DOHH2 (cell line): ENCODE measurements around the gene DCAF5.

Experiments
- EZH2phosphoT487 ChIP-seq: fragments of 200-600 bp; sonication (generic); IDR thresholded peaks from 2 replicates; pipeline ENCODE4 v1.6.1; 2017; ENCODE audit warnings: borderline replicate concordance, mild to moderate bottlenecking, antibody characterized with exemption, low read length, moderate library complexity, mixed read lengths
- TF ChIP-seq, protein P1 (sequence below): fragments of 200-600 bp; sonication (generic); IDR thresholded peaks from one replicate; pipeline ENCODE4 v1.5.1; 2014; ENCODE audit warnings: antibody characterized with exemption, mild to moderate bottlenecking, low read depth, low read length; ENCODE audit not compliant: poor library complexity, severe bottlenecking

DNA sequence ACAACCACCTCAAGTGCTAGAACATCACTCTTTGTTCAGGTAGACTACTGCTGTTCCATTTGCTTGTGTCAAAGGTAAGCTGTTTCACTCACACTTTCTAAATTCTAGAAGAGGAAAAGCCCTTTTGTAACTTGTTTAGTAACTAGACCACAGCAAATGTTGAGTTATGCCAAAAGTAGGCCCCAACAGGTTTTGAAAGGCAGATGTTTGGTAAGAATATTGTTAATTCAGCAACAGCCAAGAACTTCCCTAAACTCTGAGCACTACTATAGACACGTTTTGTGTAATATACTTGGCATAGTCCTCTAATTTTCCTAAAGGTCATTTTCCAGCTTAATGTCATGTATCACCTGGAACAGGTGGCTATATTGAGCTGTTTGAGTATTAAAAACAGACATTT lies 79.0 kb downstream of the DCAF5 start:
- TF ChIP-seq, protein P1, sequence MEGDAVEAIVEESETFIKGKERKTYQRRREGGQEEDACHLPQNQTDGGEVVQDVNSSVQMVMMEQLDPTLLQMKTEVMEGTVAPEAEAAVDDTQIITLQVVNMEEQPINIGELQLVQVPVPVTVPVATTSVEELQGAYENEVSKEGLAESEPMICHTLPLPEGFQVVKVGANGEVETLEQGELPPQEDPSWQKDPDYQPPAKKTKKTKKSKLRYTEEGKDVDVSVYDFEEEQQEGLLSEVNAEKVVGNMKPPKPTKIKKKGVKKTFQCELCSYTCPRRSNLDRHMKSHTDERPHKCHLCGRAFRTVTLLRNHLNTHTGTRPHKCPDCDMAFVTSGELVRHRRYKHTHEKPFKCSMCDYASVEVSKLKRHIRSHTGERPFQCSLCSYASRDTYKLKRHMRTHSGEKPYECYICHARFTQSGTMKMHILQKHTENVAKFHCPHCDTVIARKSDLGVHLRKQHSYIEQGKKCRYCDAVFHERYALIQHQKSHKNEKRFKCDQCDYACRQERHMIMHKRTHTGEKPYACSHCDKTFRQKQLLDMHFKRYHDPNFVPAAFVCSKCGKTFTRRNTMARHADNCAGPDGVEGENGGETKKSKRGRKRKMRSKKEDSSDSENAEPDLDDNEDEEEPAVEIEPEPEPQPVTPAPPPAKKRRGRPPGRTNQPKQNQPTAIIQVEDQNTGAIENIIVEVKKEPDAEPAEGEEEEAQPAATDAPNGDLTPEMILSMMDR, result no peak
- no peak for TF ChIP-seq EZH2phosphoT487
